Medulla oblongata (tissue), 1 donor: Measurements from ENCODE around the gene MZT2B.
"Not testable (repeated sequence)": the region's sequence is repeated elsewhere in the genome, so short reads cannot be mapped to it uniquely, and the experiment has no call there.

Experiments used
- DNase-seq: peaks from one replicate; pipeline ENCODE4 v3.0.0-alpha.2; 2015; ENCODE audit errors: extremely low spot score

Gene MZT2B

GRCh38 chr2:130219147-130219546, 37.1 kb downstream of the MZT2B start:
- DNase-seq: not testable (repeated sequence)

GRCh38 chr2:130220505-130220904, 38.4 kb downstream of the MZT2B start:
- DNase-seq: not testable (repeated sequence)

GRCh38 chr2:130222523-130222922, 40.5 kb downstream of the MZT2B start:
- not testable (repeated sequence) for DNase-seq

GRCh38 chr2:130228005-130228404, 45.9 kb downstream of the MZT2B start:
- DNase-seq: not testable (repeated sequence)

- DNase-seq: not testable (repeated sequence)
Observed at GRCh38 chr2:130228467-130229160, 46.6 kb downstream of the MZT2B start.

- DNase-seq: not testable (repeated sequence)
Observed at GRCh38 chr2:130229161-130229510, 47.1 kb downstream of the MZT2B start.

- not testable (repeated sequence) for DNase-seq
Observed at GRCh38 chr2:130230376-130230775, 48.3 kb downstream of the MZT2B start.

- DNase-seq: not testable (repeated sequence)
Observed at GRCh38 chr2:130230907-130231306, 48.8 kb downstream of the MZT2B start.

GRCh38 chr2:130231656-130232055, 49.6 kb downstream of the MZT2B start:
- DNase-seq: no peak

GRCh38 chr2:130233066-130233465, 51.0 kb downstream of the MZT2B start:
- not testable (repeated sequence) for DNase-seq

- DNase-seq: not testable (repeated sequence)
Observed at GRCh38 chr2:130239581-130239980, 57.5 kb downstream of the MZT2B start.
